Activated naive CD4-positive, alpha-beta T cell treated with Interleukin-2 at 50 U/mL for 16 hours (primary cell): ENCODE measurements around the gene KCNK2.

Source experiments
- DNase-seq: peaks from one replicate; pipeline ENCODE4 v3.0.0-alpha.2; 2020

The KCNK2 gene

GRCh38 chr1:215101511-215101910, 19.0 kb downstream of the KCNK2 start:
- no peak for DNase-seq

DNA sequence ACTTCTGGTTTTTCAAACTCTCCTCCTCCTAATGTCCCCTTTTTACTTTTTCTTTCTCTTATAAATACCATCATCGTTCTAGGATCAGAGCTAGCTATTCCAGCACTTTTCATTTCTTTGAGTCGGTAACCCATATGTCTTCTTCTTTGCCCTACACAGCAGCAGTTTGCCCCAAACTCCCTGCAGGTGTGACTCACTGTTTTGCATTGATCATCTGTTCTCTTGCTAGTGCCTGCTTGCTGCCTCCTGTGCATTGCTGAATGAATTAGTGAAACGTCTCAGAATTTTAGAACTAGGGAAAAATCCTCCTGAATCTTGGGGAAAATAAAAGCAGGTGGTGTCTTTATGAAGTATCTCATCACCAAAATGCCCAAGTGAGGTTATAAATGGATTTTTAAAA, 21.7 kb downstream of the KCNK2 start:
- DNase-seq: no peak

DNA sequence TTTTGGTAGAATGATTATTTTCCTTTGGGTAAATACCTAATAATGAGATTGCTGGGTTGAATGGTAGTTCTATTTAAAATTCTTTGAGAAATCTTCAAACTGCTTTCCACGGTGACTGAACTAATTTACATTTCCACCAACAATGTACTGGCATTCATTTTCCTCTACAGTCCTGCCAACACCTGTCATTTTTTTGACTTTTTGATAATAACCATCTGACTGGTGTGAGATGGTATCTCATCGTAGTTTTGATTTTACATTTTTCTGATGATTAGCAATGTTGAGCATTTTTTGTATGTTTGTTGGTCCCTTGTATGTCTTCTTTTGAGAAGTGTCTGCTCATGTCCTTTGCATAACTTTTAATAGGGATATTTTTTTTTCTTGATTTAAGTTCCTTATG, 23.5 kb downstream of the KCNK2 start:
- DNase-seq: no peak

- DNase-seq: no peak
Measured at GRCh38 chr1:215109171-215109570, 26.6 kb downstream of the KCNK2 start.

DNA sequence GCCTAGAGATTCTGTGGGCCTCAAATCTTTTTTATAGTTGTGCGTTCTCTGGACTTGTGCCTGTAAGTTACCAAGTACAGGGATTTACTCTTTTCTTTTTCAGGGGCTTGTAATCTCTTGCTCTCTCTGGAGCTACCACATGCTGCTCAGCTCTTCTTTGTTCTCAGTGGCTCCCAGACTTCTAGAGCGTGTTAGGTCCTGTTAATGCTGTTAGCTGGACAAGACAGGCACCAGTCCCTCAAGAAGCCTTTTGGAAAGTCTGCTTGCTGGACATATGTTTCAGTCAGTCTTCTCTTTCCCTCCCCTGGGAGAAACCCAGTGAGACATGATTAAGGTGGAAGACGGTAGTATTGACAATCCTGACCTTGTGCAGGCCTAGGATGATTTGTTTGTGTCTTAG, 29.4 kb downstream of the KCNK2 start:
- DNase-seq: no peak

DNA sequence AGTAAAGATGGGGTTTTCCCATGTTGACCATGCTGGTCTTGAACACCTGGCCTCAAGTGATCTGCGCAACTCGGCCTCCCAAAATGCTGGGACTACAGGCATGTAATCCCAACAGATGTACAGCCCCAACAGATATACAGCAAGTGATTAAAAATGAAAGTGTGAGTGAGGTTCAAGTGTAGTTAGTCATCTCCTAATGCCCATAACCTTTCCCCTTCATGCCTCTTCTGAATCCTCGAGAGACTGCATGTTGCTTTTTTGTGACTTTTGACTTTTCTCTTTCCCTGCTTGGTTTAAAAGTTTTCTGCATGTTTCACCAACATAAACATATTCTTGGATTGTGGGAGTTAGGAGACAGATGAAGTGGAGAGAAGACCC, 31.2 kb downstream of the KCNK2 start:
- DNase-seq: no peak

DNA sequence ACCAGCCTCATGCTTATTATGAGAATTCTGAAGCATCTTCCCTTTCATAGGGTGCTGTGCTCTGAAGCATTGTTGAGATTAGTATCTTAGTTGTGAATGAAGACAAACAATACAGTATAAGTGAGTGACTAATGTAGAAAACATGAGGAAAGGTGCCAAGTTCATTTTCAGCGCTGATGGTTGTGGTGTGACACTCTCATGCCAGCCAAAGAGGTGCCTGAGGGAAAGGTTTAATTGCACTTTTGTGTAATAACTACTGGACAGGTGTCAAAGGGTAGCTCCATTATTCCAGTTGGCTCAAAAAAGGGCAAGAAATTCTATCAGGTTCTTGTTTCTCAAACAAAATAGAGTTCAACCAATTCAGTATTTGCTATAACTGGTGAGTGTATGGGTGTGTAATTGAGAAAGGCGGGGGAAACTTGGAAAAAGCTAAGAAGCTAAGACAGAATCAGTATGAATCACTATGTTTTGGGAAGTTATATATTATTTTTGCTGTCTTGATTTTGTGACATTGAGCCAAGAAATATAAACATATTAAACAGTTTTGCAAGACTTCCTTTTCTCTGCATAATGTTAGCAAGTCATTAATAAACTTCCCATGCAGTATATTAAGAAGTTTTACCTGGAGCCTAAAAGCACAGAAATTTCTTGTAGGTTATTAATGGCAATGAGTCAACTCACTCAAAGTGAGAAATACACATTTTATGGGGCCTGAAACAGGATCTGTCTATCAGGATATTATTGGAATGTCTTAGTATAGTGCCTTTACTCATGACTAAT, 31.8 kb downstream of the KCNK2 start:
- no peak for DNase-seq

DNA sequence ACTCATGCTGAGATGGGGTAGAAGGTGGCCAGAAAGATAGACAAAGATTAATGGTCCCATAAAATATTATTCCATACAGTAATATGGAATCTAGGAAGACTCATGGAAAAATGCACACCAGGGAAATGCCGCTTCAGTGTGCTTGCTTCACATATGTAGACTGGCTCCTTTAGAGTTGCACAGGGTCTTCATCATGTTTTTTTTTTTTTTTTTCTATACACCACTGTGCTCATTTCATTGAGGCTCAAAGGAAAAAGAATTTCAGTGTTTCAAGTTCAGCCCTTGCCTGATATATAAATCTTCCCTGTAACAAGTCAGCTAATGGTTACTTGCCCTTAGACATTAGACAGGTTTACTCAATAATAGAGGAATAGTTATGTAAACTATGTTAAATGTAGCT, 33.2 kb downstream of the KCNK2 start:
- no peak for DNase-seq

DNA sequence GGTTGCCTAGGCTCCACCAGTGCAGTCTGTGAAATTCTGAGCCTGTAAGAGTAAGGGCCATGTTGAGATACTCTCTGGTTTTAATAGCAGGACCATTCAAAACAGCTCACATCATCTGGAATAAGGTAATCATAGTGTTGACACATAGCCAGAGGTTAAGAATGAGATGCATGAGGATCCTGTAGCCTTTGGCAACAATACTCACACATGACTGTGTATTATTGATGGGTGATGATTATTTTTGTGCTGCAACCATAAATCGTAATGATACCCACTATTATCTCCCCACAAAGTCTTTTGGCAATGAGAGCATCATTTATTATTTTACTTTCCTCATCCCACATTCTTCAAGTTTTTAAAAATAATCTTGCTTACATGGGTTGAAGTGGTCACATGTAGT, 35.5 kb downstream of the KCNK2 start:
- no peak for DNase-seq

DNA sequence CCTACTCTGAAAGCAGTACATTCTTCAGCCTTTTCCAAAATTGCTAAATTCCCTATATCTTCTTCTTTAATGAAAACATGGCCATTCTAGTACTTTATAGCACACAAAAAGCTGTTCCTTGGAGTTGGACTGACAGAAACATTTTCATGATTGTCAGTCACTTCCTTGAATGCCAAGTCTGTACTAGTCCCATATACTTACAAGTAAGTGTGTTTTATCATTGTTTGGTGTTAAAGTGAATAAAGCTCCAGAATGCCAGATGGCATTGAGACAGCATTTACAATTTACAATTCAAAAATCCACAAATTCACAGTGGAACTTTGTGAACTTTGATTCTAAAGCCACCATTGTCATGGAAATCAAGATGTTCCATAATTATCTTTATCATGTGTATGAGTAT, 36.5 kb downstream of the KCNK2 start:
- DNase-seq: no peak

GRCh38 chr1:215119719-215120365, 37.3 kb downstream of the KCNK2 start:
- DNase-seq: no peak

GRCh38 chr1:215128504-215128903, 46.0 kb downstream of the KCNK2 start:
- no peak for DNase-seq

DNA sequence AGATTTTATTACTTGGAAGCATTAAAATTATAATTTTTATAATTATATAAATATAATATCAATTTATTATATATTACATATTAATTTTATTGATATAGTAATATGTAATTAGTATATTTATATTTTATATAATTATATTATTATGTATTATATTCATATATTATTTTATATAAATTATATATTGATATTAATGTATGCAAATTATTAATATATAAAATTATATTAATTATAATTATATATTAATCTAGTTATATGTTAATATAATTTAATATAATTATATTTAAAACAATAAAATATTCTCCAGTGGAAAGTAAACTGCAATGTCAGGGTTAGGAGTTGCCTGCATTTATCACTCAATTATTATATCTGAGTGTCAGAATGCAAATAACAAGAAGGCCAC, 48.8 kb downstream of the KCNK2 start:
- DNase-seq: no peak

GRCh38 chr1:215132156-215132555, 49.6 kb downstream of the KCNK2 start:
- no peak for DNase-seq

- DNase-seq: no peak
Measured at GRCh38 chr1:215133532-215133931, 51.0 kb downstream of the KCNK2 start.

DNA sequence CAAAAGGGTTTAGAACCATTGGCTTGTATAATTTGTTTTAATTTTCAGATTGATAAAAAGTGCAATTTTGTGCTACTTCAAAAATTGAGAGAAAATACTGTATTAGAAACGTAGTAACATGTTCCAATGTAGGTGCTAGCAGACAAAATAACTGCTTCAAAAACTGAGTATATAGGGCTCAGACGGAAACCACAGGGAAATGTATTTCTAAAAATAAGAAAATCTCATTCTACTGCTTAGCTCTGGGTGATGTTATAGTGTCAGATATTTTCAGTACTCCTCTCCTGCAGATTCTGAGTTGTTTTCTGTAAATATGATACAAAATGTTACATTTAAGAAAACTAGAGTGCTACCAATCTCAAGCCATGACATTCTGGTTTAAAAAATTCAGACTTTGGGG, 55.4 kb downstream of the KCNK2 start:
- DNase-seq: no peak

DNA sequence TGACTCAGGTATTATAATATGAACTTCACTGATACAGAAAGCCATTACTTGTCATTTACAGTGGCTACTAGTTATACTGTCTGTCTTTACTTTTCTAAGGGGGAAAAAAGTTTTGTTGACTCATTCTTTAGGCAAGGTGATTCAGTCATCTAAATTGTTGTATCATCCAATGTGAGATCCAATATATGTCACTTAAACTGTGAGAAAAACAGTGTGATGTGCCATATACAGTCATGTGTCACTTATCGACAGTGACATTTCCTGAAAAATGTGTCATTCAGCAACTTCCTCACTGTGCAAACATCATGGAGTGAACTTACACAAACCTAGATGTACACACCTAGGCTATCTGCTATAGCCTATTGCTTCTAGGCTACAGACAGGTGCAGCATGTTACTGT, 57.6 kb downstream of the KCNK2 start:
- no peak for DNase-seq

DNA sequence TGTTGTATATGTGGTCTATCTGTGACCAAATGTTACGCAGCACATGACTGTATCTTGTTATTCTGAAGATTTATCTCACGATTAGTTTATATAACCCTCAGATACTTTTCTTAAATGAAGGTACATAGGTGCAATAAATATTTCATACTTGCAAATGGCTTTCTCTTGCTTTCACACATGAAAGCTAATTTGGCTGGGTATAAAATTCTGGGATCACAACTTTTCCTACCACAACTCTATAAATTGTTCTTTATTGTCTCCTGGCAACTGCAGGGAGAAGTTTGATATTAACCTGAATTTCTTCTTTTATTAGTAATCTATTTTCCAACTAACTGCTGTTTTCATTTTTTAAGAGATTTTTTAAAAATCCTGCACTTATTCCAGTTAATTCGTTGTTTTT, 58.9 kb downstream of the KCNK2 start:
- no peak for DNase-seq

DNA sequence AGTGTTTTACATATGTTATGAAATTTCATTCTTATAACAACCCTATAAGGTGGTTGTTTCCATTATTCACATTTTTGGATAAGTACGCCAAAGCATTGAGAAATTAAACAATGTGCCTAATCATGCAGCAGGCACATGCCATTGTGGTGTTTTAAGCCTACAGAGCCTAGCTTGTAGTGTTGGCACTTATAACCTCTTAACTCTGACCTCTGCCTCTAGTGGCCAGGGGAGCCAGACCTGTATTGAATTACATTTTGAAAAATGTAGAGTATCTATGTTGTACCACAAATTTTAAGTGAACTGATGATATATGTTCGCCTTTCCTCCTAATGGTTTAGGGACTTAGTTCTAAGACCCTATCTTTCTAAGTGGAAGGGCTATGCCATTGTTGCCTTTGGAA, 61.0 kb downstream of the KCNK2 start:
- DNase-seq: no peak

GRCh38 chr1:215146240-215146975, 63.9 kb downstream of the KCNK2 start:
- DNase-seq: no peak

DNA sequence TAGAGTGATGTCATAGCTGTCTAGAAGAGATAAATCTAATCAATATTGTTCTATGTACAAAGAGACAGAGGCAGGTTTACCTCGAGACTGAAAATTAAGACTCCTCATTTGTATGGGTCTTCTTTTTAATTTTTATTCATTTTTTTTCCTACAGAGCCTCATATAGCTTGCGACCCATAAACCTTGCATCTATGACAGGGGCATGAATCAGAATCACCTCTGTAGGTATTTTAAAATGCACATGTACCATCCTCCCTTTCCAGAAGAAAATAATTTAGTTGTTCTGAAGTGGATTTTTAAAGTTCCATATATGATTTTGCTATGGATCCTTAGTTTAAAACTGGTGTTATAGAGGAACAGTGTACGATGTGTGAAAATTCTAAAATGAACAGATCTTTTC, 64.5 kb downstream of the KCNK2 start:
- no peak for DNase-seq

DNA sequence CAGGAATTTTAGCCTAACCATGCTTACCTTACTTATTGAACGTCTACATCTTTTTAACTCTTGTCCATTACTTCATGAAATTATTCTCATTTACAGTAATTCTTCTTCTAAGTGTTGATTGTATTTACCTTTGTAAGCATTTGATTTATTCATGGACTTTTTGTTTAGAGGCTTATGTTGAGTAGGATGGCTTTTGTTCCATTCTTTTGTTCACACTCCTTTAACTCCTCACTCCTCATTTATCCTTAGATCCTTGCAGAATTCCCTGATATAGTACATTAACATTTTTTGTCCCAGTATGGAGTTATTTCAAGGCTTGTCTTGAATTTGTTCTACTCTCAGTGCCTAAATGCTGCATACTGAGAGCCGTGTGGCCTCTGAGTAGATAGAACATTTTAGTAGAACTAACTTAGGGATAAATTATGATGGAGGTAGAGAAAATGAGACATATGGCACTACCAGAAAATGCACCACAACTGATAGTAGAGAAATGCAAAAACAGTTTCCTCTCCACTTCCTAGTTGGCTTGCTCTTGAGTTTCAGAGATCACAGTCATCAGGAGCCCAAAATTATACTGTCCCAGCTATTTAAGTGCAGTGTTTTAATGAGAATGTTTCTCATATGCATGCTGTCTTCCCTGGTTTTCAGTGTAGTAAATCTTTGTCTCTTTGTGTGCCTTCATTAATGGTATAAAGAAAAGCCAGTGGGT, 69.5 kb downstream of the KCNK2 start:
- DNase-seq: no peak

- no peak for DNase-seq
Measured at GRCh38 chr1:215156232-215156631, 73.7 kb downstream of the KCNK2 start.

- no peak for DNase-seq
Measured at GRCh38 chr1:215160351-215160750, 77.8 kb downstream of the KCNK2 start.
